ENCODE data around the gene COQ9. TPM values are rescaled to one million over a fixed set of nuclear protein-coding genes. Genes with fewer than 3 reads are reported as not detected.

COQ9 gene
- total RNA-seq, 1 donor from 2014 or later: 35.7 TPM

- TF ChIP-seq, protein P1, sequence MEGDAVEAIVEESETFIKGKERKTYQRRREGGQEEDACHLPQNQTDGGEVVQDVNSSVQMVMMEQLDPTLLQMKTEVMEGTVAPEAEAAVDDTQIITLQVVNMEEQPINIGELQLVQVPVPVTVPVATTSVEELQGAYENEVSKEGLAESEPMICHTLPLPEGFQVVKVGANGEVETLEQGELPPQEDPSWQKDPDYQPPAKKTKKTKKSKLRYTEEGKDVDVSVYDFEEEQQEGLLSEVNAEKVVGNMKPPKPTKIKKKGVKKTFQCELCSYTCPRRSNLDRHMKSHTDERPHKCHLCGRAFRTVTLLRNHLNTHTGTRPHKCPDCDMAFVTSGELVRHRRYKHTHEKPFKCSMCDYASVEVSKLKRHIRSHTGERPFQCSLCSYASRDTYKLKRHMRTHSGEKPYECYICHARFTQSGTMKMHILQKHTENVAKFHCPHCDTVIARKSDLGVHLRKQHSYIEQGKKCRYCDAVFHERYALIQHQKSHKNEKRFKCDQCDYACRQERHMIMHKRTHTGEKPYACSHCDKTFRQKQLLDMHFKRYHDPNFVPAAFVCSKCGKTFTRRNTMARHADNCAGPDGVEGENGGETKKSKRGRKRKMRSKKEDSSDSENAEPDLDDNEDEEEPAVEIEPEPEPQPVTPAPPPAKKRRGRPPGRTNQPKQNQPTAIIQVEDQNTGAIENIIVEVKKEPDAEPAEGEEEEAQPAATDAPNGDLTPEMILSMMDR (IDR thresholded peaks at IDR 0.05): no peak
- no peaks in the 10 kb centered on the region for H3K36me3 ChIP-seq
- H3K4me3 ChIP-seq: peak overlapping the region in 1 of 2 donors; percentile 58
- no peaks in the 10 kb centered on the region for H3K27me3 ChIP-seq
- no peak for DNase-seq (ENCODE audit: low spot score in 2 of 2)
- peak overlapping the region; percentile 81 to 82 for H3K27ac ChIP-seq
- no peaks in the 10 kb centered on the region for H3K9me3 ChIP-seq
- intact Hi-C loops (cut with DNase I): no loop called here
- H3K4me1 ChIP-seq: peaks cover 19 to 56% of the 10 kb centered on the region in 2 donors
Measured at GRCh38 chr16:57480754-57481230, 33.5 kb downstream of the COQ9 start.

- DNase-seq (ENCODE audit: low spot score in 2 of 2): no peak
- Histone ChIP-seq H3K36me3 (no peaks in the 10 kb centered on the region), H3K4me3 (no peak overlapping the region), H3K4me1 (peaks cover 19 to 54% of the 10 kb centered on the region in 2 donors), H3K27ac (peak overlapping the region; percentile 81 to 82), H3K27me3 (no peaks in the 10 kb centered on the region), H3K9me3 (no peaks in the 10 kb centered on the region)
- intact Hi-C loops (cut with DNase I): no loop called here
- TF ChIP-seq, protein P1 (IDR thresholded peaks at IDR 0.05): no peak
Measured at GRCh38 chr16:57481421-57481820, 34.1 kb downstream of the COQ9 start.

DNA sequence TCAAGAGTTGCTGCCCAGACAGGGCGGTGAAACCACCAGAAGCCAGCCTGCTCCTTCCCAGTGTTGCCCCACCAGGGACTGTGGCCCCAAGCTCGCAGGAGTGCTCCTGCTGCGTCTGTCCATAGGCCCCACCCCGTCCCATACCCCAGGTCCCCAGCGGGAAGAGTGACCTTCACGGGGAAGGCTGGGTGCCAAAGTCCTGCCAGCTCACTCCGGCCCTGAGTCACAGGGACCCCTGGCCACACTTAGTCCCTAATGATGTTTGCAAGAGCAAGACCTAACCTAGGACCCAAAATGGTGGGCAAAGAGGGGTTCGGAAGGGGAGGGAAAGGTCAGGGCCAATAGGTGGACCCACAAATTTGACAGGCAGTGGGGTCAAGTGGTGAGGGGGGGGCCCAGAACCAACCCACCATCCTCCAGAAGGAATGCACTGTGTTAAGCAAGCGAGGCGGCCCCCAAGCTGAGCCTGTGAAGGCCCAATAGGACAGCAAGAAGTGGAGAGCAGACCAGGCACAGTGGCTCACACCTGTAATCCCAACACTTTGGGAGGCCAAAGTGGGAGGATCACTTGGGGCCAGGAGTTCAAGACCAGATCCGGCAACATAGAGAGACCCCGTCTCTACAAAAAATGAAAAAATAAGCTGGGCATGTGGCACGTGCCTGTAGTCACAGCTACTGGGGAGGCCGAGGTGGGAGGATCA, 35.7 kb downstream of the COQ9 start:
- H3K9me3 ChIP-seq: no peaks in the 10 kb centered on the region
- peak overlapping the region in 1 of 2 donors; percentile 94 for H3K27ac ChIP-seq
- H3K36me3 ChIP-seq: no peaks in the 10 kb centered on the region
- peaks cover 16 to 55% of the 10 kb centered on the region in 2 donors for H3K4me1 ChIP-seq
- TF ChIP-seq, protein P1 (IDR thresholded peaks at IDR 0.05): no peak
- H3K27me3 ChIP-seq: no peaks in the 10 kb centered on the region
- intact Hi-C loops (cut with DNase I): no loop called here
- H3K4me3 ChIP-seq: no peak overlapping the region
- DNase-seq (ENCODE audit: low spot score in 2 of 2): no peak

DNA sequence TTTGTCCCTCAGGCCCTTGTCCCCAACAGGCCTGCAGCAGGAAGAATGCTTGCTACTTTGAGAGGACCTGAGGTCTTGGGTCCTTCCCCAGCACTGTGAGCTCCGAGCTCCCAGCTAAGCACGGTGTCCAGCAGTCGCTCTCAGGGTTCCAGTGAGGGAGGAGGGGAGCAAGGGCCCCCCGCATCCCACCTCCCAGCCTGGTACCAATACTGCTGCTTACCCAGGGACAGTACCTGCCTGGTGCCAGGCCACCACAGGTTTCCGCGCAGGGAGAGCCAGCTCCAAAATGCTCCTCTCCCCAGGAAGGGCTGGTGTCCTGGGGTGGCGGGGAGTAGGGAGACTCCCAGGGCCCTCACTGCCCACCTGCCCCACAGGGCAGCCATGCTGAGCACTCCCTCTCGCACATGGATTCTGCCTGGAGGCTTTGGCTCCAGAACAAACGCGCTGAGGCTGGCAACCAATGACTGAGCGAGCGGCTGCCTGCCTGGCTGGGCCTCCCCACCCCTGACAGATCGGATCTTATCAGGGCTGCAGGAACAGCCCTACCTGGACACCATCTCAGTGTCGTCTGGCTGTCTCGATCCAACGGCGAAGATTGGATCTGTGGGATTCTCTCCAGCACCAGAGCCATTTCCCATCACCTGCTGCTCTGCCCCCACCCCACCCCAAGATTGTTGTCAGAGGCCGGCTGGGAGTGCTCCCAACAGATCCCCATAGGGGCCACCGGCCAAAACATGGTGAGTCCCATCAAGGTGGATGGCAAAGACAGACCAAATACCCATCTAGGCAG, 36.6 kb downstream of the COQ9 start:
- H3K27ac ChIP-seq: peak overlapping the region; percentile 91 to 94
- H3K4me1 ChIP-seq: peaks cover 16 to 48% of the 10 kb centered on the region in 2 donors

DNA sequence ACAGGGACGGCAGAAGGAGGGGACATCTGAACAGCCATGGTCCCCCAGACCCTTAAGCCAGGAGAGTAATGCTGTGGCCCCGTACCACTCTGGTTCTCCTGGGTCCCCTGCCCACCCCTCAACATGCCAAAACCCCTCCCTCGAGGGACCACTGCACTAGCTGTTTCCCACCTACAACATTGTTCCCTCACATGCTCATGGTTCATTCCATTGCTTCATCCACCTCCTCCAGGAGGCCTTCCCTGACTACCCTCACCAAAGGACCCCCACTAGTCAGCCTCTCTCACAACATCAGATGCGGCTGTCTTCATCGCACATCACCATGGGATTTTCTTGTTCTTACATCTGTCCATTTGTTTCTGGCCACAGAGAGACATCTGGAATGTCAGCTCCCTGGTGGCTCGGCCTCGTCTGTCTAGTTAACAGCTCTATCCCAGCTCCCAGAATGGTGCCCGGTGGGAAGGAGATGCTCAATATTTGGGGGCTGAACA, 37.3 kb downstream of the COQ9 start:
- Histone ChIP-seq H3K27me3 (no peaks in the 10 kb centered on the region), H3K36me3 (no peaks in the 10 kb centered on the region), H3K4me1 (peaks cover 16 to 45% of the 10 kb centered on the region in 2 donors), H3K27ac (peak overlapping the region; percentile 91 to 94), H3K4me3 (peak overlapping the region in 1 of 2 donors; percentile 93), H3K9me3 (no peaks in the 10 kb centered on the region)
- DNase-seq (ENCODE audit: low spot score in 2 of 2): no peak
- intact Hi-C loops (cut with DNase I): no loop called here
- TF ChIP-seq, protein P1 (IDR thresholded peaks at IDR 0.05): no peak

More for the DNA sequence above, 36.6 kb downstream of the COQ9 start:
- H3K27me3 ChIP-seq: no peaks in the 10 kb centered on the region
- no peaks in the 10 kb centered on the region for H3K36me3 ChIP-seq
- H3K4me3 ChIP-seq: no peak overlapping the region
- TF ChIP-seq, protein P1 (IDR thresholded peaks at IDR 0.05): no peak
- intact Hi-C loops (cut with DNase I): no loop called here
- no peaks in the 10 kb centered on the region for H3K9me3 ChIP-seq
- no peak for DNase-seq (ENCODE audit: low spot score in 2 of 2)

Measured in ascending aorta (tissue), 2 donors.